ENCODE data around the gene STH. TPM values are rescaled to one million over a fixed set of nuclear protein-coding genes. Genes with fewer than 3 reads are reported as not detected.

The STH gene
- total RNA-seq, 1 donor from 2014 or later, result not detected

DNA sequence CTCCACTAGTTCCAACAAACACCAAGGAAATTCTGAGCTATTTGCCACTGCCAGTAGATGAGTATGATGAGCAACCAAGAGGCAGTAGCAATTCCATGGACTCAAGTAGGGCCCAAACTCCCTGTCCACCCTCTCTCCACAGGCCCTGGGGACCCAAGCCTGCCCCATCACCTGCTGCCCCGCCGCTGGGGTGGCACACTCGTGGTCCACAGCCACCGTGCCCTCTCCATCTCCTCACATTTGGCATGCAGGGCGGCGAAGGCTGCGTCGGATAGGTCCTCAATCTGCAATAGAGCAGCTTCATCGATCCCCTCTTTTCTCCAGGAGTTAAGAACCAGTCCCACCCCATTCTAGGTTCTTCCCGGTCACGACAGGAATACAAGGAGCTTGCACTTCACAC lies 33.9 kb downstream of the STH start:
- ATAC-seq (ENCODE audit: poor library complexity) (no peak), DNase-seq (no peak)
- intact Hi-C loops (cut with DNase I), result no loop called here

DNA sequence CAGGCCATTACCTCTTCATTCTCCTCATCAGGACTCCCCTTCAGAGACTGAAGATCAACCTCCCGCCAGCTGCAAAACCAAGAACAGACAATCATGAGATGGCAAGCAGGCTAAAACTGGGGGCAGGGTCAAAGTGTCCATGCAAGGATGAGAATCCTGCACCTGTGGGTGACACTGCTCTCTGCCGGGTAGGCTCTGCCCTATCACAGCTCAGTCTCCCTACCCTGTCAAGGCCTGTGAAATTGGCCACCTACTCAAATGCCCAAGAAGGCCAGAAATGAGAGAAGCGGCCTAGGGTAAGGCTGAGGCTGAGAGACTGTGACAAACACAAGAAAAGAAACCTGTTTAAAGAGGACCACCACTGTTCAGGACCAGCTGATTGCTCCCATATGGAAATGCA lies 34.3 kb downstream of the STH start:
- DNase-seq (no peak), ATAC-seq (ENCODE audit: poor library complexity) (no peak)
- intact Hi-C loops (cut with DNase I), result no loop called here

GRCh38 chr17:46035112-46035818 lies 36.2 kb downstream of the STH start:
- intact Hi-C loops (cut with DNase I), result no loop called here
- ATAC-seq (ENCODE audit: poor library complexity) (no peak), DNase-seq (no peak)

GRCh38 chr17:46036491-46036890 lies 37.4 kb downstream of the STH start:
- intact Hi-C loops (cut with DNase I), result no loop called here
- DNase-seq, result no peak
- no peak for ATAC-seq (ENCODE audit: poor library complexity)

- DNase-seq, result no peak
- intact Hi-C loops (cut with DNase I), result no loop called here
- no peak for ATAC-seq (ENCODE audit: poor library complexity)
Observed at GRCh38 chr17:46037722-46038255, 38.7 kb downstream of the STH start.

- ATAC-seq (ENCODE audit: poor library complexity) (no peak), DNase-seq (no peak)
- intact Hi-C loops (cut with DNase I), result no loop called here
Observed at GRCh38 chr17:46038414-46038813, 39.4 kb downstream of the STH start.

- DNase-seq (no peak), ATAC-seq (ENCODE audit: poor library complexity) (no peak)
- intact Hi-C loops (cut with DNase I), result no loop called here
Observed at GRCh38 chr17:46038937-46039336, 39.9 kb downstream of the STH start.

DNA sequence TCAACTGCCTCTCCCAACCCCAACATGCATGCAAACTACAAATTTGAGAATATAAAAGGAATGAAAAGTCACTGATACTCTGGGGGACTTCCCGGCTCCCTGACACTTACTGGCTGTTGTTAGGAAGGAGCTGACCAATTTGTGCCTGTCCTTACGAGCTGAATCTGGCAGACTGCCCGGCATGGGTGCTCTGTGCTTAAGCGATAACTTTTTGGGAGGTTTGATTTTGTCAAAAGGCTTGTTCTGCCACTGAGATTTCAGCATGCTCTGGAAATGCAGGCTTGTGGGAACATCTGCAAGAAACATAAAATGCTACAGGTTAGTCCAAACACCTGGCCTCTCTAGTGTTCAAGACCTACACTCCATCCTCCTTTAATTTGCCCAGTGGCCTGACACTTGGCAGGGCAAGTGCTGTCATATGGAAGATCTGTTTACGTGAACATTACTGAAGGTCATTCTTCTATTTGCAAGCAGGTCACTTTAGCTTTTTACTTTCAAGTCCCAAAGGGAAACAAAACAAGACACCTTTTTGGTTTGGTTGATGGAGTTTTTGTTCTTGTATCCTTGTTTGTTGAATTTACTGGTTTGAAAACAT lies 40.6 kb downstream of the STH start:
- DNase-seq, result peak; percentile 72
- intact Hi-C loops (cut with DNase I), result no loop called here
- peak; percentile 64 for ATAC-seq (ENCODE audit: poor library complexity)

DNA sequence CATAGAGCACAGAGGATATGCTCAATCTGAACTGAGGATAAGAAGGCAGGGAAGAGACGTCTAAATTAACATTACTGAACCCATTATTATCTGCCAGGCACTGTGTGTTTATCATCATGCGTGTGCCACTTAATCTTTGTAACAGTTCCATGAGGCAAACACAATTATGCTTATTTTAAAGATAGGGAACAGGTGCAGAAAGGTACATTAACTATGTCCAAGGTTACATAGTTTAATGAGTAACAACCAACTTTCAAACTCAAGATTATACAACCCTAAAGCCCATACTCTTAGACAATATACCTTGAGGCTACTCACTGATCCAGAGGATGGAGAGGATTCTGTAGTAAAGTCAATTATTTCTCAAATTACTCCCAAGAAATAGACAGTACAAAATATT lies 43.2 kb downstream of the STH start:
- intact Hi-C loops (cut with DNase I), result no loop called here
- DNase-seq, result no peak

GRCh38 chr17:46042925-46043324 lies 43.9 kb downstream of the STH start:
- ATAC-seq (ENCODE audit: poor library complexity), result no peak
- DNase-seq, result no peak
- intact Hi-C loops (cut with DNase I), result no loop called here

More for the DNA sequence above, 43.2 kb downstream of the STH start:
- ATAC-seq (ENCODE audit: poor library complexity), result no peak

DNA sequence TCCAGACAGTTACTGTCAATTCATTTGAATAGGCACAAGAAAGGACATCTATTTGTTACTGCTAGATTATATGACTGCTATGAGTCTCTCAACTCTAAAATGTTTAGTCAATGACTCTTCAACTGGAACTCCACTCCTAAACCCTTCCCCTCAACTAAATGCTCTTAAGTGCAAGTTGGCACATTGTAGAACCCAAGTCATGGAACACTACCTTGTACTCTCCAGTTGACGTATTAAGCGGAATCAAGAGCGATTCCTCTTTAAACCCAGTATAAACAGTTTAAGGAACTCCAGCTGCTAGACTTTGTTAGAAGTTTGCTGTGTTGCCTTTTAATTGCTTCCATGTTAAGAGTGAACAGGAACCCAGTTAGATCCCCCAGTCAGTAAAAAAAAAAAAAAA lies 44.6 kb downstream of the STH start:
- no peak for ATAC-seq (ENCODE audit: poor library complexity)
- intact Hi-C loops (cut with DNase I), result no loop called here
- no peak for DNase-seq

DNA sequence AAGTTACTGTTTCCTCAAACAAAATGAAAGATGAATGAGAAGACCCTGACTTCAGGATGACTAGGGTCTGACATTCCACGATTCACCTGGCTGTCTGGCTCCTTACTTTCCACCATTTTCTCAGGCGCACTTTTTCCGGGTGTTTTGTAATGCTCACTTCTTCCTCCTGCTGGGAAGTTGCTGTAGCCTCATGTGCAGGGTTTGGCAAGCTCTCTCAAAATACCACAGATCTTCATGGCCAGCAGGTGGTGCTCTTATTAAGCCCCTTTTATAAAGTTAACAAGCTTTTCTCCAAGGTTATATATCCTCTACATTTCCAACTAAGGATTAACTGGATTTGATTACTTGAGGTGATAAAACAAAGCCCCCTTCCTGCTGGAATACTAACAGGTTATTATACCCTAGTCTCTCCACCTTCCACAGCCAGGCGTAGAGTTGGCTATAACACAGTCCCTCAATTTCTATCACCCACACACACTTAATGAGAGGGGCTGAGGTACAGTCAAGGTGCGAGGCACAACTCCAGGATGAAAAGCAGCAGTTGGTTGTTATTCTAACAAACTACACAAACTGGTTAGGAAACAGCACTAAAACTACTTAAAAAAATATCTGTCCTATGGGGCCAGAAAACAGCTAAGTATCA lies 45.4 kb downstream of the STH start:
- no peak for DNase-seq
- ATAC-seq (ENCODE audit: poor library complexity), result peak; percentile 84
- intact Hi-C loops (cut with DNase I), result no loop called here

DNA sequence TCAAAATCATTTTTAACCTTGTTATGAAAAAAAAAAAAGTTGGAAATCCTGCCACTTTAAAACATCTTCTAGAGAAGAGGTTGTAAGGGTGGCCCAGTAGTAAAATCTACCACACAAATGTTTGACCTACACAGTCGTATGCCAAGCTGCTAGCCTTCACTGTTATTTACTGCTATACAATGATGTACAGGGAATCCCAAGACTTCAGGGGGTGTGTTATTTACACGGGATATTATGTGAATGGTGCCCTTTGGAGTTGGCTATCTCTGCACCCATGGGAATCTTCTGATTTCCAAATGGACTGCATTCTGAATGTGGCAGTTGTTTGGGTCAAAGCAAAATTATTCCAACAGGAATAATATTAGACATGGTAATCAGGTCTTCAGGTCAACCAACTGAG lies 45.9 kb downstream of the STH start:
- DNase-seq, result no peak
- intact Hi-C loops (cut with DNase I), result loop anchor here (5.0 kb wide), 2 partner anchors 142 to 167 kb away; no protein-coding TSS in a partner anchor
- no peak for ATAC-seq (ENCODE audit: poor library complexity)

DNA sequence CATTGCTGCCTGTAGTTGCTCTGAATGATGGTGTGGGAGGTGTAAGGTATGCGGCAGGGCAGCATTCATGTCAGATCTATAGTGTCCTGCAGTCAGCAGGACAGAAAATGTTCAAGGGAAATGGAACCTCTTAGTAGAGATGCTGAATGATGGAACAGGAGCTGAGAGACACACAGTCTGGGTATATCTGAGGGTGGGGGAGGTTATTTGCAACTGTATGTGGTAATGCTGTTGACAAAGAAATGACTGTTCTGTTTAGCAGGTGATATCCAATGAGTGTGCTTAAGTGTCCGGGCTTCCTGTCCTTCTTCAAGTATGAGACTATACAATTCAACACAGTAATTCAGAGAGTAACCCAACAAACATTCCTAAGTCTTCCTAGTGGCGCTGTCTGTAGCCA lies 46.6 kb downstream of the STH start:
- ATAC-seq (ENCODE audit: poor library complexity), result no peak

DNA sequence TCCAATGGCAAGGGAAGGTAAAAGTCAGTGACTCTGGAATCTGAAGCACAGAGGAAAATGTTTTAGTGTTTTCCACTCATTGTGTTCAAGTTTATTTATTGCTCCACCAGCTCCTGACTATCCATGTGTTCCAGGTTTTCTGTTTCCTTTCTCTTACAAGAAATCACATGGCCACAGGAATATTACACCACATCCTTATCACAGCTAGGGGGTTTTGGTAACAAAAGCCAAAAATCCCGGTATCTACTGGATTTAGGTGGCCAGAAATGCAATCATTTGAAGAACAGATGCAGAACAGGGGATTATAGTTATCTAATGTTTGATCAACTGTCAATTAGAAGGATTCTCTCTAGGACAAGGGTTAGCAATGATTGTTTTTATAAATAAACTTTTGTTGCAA lies 47.9 kb downstream of the STH start:
- ATAC-seq (ENCODE audit: poor library complexity) (no peak), DNase-seq (no peak)
- intact Hi-C loops (cut with DNase I), result loop anchor here (5.0 kb wide), 2 partner anchors 140 to 165 kb away; no protein-coding TSS in a partner anchor

More for the DNA sequence above, 46.6 kb downstream of the STH start:
- DNase-seq, result no peak
- intact Hi-C loops (cut with DNase I), result loop anchor here (5.0 kb wide), 2 partner anchors 142 to 167 kb away; no protein-coding TSS in a partner anchor

- intact Hi-C loops (cut with DNase I), result loop anchor here (5.0 kb wide), 2 partner anchors 140 to 165 kb away; no protein-coding TSS in a partner anchor
- no peak for DNase-seq
- ATAC-seq (ENCODE audit: poor library complexity), result no peak
Observed at GRCh38 chr17:46047398-46047797, 48.3 kb downstream of the STH start.

GRCh38 chr17:46047856-46048255 lies 48.8 kb downstream of the STH start:
- intact Hi-C loops (cut with DNase I), result loop anchor here (5.0 kb wide), 2 partner anchors 139 to 164 kb away; no protein-coding TSS in a partner anchor
- ATAC-seq (ENCODE audit: poor library complexity), result no peak

More at GRCh38 chr17:46047856-46048255, 48.8 kb downstream of the STH start:
- DNase-seq, result no peak
